CD4-positive, alpha-beta T cell treated with Interleukin-15 for 4 hours (primary cell): ENCODE results near the gene PKN2.
"Not testable (repeated sequence)": the region's sequence is repeated elsewhere in the genome, so short reads cannot be mapped to it uniquely, and the experiment has no call there.

ENCODE experiments used
- DNase-seq: peaks from one replicate; pipeline ENCODE4 v3.0.0-alpha.2; 2020; ENCODE audit warnings: low spot score

The PKN2 gene

DNA sequence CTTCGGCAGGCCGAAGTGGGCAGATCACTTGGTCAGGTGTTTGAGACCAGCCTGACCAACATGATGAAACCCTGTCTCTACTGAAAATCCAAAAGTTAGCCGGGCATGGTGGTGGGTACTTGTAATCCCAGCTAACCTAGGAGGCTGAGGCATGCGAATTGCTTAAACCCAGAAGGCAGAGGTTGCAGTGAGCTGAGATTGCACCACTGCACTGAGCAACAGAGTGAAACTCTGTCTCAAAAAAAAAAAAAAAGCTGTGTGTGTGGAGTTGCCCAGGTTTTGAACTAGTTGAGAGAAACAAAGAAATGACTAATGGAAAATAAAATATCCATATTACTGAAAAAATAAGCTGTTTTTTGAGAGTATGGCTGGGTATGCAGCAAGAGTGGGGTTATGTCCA is 107.1 kb downstream of the PKN2 start:
- no peak for DNase-seq

DNA sequence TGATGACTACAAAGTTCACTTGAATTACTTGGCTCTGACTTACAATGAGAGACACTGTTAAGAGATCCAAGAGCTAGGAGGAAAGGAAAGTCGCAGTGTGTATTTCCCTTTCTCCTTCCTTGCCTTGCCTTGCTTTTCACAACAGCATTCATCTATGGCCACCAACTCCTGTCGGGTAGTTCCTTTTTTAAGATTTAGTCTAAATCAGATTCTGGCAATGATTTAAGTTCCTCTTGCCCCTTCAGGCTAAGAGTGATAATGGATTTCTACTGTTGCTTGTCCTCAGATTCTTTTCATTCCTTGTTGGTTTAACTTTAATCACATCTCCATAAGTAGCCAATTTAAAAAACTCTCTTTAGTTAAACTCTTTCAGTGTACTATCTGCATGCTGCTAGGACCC is 115.4 kb downstream of the PKN2 start:
- DNase-seq, result no peak

DNA sequence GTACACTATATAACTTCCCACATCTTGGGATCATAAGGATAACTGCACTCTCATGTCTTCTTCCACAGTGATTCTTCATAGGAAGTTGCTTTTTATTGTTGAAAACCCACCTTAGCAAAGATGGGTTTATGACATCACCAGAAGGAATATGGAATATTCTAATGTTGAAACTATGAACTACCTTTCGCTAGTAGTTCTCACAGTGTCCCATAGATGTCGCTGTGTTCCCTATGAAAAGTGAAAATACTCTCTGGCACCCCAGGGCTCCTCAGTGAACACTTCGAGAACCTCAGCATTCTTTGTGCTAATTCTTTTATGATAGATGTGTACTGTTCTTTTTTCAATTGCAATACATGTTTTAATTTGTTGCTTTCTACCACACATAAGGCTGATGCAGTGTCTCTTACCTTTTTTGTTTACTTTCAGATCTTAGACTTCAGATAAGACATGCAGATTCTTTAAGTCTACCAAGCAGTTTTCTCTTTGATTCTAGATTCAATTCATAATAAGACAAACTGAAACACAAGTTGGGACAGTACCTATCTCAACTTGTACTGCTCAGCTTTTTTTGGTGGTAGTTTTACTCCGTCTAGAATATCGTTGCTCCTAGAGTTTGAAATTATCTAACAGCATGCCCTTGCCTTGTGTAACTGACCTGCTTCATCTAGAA is 116.4 kb downstream of the PKN2 start:
- DNase-seq, result peak; percentile 63

DNA sequence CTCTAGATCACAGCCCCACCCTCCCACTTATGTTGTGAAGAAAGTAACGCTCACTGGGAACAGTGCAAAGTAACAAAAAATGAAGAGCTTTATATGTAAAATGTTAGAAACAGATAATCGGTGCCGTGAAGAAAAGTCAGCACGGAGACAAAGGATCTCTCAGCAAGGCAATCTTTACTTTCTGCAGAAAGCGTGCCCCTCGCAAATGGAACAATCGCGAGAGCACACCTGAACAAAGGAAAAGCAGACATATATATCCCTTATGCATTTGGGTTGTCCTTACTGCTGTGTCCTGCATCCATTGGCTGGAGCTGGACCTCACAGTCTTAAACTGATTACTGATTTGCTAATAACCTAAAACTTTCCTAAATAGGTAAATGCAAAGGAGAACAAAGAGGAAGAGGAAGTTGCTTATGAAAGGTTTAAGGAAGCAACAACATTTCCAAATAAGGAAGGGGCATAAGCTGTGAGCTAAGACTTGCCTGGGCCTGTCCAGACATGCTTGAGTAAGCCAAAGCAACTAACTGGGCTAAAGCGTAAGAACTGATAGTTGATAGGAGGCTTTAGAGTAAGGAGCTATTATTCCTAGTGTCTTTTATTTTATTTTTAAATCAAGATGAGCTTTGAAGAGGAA is 117.6 kb downstream of the PKN2 start:
- no peak for DNase-seq

DNA sequence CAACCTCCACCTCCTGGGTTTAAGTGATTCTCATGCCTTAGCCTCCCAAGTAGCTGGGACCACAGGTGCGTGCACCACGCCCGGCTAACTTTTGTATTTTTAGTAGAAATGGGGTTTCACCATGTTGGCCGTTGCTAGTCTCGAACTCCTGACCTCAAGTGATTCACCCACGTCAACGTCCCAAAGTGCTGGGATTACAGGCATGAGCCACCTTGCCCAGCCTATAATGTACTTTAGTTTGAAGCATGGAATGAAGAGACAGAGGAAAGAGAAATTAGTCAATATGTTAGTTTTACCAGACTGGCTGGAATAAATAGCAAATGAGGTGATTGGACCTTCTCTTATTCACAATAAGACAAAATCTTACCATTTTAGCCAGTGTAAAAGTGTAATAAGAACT is 118.3 kb downstream of the PKN2 start:
- DNase-seq, result no peak

DNA sequence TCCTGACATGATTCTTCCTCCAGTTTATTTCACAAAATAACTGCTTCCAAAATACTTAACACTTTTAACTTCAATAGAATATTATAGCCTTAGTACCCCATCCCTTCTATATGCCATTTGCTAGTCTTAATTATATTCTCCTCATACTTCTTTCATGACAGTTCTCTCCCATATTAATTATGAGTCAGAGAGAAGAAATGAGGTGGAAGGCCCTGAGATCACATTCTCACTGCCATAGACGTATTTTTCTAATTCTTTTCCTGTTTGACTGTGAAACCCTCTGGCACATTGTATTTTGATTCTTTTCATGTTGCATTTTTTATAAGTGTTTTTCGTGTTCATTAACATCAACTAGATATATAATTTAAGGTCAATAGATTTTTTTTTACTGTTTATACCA is 118.9 kb downstream of the PKN2 start:
- DNase-seq, result no peak

DNA sequence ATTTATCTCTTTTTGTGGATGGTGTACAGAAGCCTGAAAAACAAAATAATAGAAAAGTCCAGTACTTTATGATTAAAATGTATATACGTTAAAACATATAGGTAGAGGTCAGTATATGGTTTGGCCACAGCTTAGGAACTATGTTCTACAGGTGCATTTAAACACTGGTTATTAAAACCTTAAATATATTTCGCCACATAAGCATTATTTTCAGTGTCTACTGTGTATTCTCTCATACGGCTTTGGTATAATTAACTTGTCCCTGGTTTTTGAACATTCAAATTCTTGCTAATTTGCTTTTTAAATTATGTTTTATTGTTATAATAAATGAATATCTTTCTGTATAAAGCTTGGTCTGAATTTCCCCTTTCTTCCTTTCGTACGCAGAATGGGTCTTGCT is 119.4 kb downstream of the PKN2 start:
- DNase-seq, result no peak

DNA sequence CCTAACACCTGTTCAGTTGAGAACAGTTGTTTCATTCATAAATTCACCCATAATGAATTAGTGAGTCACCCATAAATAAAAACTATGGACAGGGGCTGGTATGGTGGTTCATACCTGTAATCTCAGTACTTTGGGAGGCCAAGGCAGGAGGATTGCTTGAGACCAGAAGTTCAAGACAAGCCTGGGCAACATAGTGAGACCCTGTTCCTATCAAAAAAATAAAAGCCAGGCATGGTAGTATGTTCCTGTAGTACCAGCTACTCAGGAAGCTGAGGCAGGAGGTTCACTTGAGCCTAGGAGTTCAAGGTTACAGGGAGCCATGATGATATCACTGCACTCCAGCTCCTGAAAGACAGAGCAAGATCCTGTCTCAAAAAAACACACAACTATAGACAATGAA is 128.3 kb downstream of the PKN2 start:
- no peak for DNase-seq

DNA sequence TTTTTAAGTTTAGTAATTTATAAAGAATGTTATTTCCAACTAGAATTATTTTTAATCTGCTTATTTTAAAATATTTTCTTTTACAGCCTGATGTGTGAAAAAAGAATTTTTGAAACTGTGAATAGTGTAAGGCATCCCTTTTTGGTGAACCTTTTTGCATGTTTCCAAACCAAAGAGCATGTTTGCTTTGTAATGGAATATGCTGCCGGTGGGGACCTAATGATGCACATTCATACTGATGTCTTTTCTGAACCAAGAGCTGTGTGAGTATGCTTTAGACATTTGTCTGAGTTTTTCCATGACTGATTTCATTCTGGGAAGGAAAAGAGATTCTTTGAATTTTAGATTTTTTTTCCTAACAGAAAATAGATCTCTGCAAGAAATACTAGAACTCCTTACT is 129.4 kb downstream of the PKN2 start:
- DNase-seq, result no peak

DNA sequence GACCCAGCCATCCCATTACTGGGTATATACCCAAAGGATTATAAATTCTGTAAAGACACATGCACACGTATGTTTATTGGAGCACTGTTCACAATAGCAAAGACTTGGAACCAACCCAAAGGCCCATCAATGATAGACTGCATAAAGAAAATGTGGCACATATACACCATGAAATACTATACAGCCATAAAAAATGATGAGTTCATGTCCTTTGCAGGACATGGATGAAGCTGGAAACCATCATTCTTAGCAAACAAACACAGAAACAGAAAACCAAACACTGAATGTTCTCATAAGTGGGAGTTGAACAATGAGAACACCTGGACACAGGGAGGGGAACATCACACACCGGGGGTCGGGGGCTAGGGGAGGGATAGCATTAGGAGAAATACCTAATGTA is 135.6 kb downstream of the PKN2 start:
- DNase-seq, result not testable (repeated sequence)

DNA sequence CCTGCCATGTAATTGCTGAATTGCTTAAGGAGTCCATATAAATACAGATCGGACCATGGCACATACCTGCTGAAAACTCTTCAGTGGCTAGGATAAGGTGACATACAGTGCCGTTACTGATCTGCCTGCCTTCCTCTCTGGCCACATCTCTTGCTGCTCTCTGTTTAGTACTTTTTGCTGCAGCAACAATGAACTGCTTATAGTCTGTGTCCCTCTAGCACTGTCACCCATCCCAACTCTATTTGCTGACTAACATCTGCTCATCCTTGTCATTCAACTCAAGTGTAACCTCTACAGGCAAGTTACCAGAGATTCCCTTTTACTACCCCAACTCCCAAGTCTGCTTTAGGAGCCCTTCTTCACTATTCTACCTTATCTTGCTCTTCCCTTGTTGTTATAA is 141.6 kb downstream of the PKN2 start:
- no peak for DNase-seq

DNA sequence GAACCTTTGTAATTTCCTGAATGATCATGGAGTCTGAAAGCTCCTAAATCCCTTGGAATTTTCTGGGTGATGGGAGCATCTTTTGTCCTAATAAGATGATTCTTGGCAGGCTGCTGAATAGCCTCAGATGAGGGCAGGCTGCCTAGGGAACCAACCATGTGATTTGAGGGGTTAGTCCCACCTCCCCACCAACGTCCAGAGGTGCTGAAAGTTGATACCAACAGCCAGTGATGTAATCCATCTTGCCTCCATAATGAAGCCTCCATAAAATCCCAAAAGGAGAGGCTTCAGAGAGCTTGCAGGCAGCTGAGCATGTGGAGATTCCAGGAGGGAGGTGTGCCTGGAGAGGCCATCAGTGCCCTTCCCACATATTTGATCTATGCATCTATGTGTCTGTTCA is 163.6 kb downstream of the PKN2 start:
- no peak for DNase-seq

DNA sequence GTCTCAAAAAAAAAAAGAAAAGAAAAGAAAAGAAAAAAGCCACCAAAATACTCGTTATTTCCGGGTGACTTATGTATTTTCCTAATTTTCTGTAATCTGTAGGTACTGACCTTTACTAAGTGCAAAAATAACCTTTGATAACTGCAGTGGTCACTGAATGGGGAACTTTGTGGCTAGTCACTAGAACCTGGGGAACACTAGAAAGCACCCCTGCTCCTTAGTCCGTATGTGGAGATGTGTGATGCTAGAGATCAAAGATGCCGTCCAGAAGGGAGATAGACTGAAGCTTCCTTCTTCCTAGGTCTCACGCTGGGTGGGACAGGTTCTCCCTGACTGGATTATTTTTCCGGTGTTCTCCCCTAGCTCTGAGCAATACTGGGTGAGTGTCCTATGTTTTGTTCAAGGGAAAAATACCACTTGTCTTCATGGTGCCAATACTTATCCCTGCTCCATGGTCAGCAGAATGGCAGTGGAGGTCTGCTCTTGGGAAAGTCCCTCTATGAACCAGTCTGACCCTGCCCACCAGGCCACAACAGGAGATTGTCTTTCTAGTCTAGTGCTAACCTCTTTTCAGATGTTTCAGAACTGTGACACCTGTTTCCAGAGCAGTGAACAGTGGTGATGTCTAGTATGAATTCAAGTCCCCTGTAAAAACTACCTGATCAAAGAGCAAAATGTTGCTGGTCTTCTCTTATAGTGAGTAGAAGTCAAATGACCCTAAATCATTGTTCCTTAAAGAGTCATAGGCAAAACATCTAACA is 167.4 kb downstream of the PKN2 start:
- DNase-seq, result no peak

DNA sequence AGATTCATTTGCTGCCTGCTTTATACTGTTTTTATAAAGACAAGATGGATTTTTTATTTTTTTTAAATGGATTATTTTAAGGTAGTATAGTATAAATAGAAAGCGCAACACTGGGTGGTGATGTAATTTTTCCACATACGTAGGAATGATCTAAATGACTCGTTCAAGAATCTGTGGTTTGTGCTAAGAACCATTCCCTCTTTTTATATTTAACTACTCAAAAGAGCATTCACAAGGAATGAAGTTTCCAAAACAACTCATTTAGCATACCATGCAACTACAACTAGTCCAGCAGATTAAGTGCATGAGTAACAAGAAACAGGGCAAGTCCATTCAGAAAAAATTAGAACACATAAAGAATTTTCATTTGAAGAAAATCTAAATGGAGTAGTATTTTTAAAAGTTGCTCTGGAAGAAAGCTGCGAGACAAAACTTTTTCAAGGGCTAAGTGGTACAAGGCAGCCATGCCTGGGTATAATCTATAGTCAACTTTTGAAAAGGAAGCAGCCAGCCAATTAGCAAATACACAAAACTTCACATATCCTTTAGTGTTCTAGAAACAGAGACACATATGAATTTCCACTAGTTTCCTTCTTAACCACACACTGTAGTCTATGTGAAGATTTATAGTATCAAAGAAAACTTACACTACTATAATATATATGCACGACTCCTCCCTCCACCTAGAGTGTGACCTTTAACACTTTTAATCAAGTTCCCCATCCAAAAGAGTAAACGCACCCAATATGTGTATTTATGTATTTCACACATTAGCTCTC is 183.9 kb downstream of the PKN2 start:
- DNase-seq, result no peak

DNA sequence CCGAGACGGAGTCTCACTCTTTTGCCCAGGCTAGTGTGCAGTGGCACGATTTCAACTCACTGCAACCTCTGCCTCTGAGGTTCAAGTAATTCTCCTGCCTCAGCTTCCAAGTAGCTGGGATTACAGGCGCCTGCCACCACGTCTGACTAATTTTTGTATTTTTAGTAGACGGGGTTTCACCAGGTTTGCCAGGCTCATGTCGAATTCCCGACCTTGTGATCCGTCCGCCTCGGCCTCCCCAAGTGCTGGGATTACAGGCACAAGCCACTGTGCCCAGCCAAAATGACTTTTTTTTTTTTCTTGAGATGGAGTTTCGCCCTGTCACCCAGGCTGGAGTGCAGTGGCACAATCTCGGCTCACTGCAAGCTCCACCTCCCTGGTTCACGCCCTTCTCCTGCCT is 185.6 kb downstream of the PKN2 start:
- not testable (repeated sequence) for DNase-seq

DNA sequence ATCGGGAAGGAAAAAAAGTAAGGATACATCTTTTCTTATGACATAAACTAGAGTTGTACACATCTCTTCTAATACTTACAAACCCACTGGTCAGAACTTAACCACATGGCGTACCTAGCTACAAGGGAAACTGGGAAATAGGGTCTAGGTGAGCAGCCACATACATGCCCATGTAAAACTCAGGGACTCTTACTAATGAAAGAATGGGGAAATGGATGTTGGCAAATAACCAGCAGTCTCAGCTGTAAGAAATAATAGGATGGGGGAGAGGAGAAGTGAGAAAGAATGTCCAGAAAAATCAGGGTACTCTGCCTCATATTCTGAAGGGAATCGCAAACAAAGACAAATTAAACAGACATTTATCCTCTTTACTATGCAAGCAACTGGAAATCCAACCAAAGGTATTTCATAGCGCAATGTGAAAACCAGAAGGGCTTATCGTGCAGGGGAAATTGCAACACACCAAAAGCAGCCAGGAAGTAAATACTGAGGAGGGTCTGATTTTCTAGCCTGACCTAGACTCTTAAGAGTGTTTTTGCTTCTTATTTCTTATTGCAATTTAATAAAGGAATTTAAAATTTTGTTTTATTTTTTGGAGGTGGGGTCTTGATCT is 189.8 kb downstream of the PKN2 start:
- DNase-seq, result no peak

DNA sequence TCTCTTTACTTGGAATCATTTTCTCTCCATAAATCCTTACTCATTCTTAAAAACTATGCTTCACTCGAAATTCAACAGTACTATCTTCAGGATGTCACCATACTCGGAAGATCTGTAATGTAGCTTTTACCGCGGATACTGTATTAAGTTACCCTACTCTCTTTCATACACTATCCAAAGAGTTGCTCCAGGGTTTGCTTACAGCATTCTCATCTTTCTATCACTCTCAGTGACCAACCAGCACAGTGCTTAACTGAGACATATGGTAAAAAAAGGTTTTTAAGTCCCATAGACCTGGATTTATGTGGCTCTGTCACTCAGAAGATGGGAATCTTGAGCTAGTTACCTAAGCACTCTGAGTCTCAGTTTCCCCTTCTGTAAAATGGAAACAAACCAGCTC is 191.5 kb downstream of the PKN2 start:
- DNase-seq, result no peak

DNA sequence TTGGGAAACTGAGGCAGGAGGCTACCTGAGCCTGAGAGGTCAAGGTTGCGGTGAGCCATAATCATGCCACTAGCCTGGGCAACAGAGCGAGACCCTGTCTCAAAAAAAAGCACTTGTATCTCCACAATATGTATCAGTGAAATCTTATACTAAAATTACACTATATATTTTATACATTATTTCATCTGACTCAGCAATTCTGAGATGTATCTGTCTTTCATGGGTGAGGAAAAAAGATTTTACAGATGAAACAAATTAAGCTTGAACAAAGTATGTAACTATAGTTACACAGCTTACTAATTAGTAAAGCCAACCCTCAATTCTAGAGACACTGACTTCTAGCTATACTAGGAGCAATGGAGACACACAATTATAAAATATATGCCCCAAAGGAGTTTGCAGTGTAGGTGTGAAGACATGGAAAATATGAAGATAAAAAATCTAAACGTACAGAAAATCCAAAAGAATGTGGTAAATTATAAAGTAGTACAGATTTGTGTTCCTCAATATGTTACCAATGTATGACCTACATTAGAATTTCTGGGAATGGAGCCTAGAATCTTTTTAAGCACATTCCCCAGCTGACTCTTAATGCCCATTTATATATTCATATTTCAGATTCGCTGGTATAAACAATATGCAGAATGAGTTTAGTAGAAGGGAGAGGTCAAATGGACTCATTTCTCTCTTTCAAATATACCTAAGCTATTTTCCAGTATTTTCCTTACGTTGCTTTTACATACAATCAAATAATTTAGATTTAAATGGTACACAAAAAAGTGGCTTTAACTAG is 192.7 kb downstream of the PKN2 start:
- DNase-seq, result no peak

DNA sequence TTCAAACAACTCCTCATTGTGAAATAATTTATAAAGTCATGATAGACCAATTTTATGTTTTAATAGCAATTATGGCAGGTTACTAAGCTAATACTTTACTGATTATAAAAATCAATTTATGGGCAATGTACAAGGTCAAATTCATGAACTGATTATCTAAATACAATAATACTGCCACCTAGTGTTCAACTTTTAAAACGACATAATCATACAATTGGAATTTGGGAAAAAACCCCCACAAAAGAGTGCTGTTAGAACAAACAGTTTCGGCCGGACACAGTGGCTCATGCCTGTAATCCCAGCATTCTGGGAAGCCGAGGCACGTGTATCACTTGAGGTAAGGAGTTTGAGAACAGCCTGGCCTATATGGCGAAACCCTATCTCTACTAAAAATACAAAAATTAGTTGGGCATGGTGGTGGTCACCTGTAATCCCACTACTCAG is 193.3 kb downstream of the PKN2 start:
- peak; percentile 4 for DNase-seq

DNA sequence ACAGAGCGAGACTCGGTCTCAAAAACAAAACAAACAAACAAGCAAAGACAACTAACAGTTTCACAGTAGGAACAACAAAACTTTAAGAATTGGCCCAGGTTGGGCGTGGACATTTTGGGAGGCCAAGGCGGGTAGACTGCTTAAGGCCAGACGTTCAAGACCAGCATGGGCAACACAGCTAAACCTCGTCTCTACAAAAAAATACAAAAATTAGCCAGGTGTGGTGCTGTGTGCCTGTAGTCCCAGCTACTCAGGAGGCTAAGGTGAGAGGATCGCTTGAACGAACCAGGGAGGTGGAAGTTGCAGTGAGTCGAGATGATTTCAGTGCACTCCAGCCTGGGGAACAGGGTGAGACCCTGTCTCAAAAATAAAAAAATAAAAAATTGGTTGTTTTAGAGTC is 193.8 kb downstream of the PKN2 start:
- DNase-seq, result no peak

DNA sequence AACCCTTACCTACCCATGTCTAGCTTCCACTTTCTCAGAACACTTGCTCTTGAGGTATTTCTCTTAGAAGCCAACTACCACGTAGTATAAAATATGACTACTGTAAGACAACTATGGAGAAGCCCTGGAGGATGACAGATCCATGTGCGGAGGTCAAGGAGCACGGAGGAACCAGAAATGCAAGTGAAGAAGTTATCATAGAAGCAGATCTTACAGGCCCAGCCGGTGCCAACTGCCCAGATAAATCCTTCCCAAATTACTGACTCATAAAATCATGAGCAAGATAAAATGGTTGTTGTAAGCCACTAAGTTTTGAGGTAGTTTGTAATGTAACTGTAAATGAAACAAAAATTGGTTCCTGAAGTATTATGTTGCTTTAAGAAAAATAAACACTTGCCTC is 194.7 kb downstream of the PKN2 start:
- DNase-seq, result no peak
